ENCODE measurements around the gene CLPTM1L. TPM values are rescaled to one million over a fixed set of nuclear protein-coding genes. Genes with fewer than 3 reads are reported as not detected.

Gene CLPTM1L
- total RNA-seq, 1 experiment from 2014 or later: 146 TPM

DNA sequence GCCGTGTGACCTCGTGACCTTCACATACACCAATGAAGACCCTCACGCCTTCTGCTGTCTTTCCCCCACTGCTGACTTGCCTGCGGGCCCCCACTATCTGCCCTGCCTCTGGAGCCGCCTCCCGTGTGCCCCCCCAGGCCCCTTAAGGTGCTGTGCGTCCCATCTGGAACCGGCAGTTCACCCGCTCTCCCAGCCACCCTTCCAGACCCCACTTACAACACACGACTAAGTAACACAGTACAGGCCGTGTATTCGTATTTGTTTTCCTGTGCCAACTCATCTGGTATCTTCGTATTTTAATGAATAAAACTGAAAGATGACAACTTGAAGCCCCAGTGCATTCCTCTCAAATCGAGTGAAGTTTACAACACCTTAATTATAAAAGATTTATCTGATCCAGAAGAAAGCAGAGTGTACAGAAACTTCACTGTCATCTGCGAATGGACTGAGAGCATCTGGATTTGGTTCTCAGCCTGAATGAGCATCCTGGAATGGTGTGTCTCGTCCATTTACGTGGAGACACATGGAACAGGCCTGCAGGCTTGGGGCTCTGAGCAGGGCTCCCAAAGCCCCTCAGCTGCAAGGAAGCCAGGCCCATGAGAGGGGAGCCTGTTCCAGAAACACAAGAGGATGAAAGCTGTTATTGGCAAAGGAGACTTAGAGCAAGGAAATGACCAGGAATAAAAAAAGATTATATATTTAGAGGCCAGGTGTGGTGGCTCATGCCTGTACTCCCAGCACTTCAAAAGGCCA is 28.1 kb downstream of the CLPTM1L start:
- CTCF ChIA-PET: no interaction called here
- DNase-seq (ENCODE audit: low spot score): no peak
- POLR2A ChIA-PET (ENCODE audit: low non-redundant PET): no interaction called here
- BruUV-seq (replicated peaks): no TSS peak
- Histone ChIP-seq H3K27me3 (replicated peaks; ENCODE audit: insufficient read depth, low read depth, low read length, poor library complexity) (no peaks in the 10 kb centered on the region), H3K36me3 (ENCODE audit: insufficient read depth, low read length, poor library complexity, severe bottlenecking) (peaks cover 33% of the 10 kb centered on the region), H3K9me3 (ENCODE audit: low read depth, low read length, poor library complexity, severe bottlenecking) (no peaks in the 10 kb centered on the region), H3K27ac (ENCODE audit: low read depth, low read length, poor library complexity, severe bottlenecking) (no peak overlapping the region), H3K4me1 (ENCODE audit: insufficient read depth, low read length, poor library complexity, severe bottlenecking) (no peaks in the 10 kb centered on the region), H3K4me3 (ENCODE audit: low read depth, low read length, poor library complexity, severe bottlenecking) (no peak overlapping the region)
- intact Hi-C loops (cut with micrococcal nuclease; ENCODE audit: unreplicated experiment): no loop called here
- TF ChIP-seq, protein P1, sequence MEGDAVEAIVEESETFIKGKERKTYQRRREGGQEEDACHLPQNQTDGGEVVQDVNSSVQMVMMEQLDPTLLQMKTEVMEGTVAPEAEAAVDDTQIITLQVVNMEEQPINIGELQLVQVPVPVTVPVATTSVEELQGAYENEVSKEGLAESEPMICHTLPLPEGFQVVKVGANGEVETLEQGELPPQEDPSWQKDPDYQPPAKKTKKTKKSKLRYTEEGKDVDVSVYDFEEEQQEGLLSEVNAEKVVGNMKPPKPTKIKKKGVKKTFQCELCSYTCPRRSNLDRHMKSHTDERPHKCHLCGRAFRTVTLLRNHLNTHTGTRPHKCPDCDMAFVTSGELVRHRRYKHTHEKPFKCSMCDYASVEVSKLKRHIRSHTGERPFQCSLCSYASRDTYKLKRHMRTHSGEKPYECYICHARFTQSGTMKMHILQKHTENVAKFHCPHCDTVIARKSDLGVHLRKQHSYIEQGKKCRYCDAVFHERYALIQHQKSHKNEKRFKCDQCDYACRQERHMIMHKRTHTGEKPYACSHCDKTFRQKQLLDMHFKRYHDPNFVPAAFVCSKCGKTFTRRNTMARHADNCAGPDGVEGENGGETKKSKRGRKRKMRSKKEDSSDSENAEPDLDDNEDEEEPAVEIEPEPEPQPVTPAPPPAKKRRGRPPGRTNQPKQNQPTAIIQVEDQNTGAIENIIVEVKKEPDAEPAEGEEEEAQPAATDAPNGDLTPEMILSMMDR (conservative IDR thresholded peaks at IDR 0.05; ENCODE audit: low read depth, low read length): no peak

DNA sequence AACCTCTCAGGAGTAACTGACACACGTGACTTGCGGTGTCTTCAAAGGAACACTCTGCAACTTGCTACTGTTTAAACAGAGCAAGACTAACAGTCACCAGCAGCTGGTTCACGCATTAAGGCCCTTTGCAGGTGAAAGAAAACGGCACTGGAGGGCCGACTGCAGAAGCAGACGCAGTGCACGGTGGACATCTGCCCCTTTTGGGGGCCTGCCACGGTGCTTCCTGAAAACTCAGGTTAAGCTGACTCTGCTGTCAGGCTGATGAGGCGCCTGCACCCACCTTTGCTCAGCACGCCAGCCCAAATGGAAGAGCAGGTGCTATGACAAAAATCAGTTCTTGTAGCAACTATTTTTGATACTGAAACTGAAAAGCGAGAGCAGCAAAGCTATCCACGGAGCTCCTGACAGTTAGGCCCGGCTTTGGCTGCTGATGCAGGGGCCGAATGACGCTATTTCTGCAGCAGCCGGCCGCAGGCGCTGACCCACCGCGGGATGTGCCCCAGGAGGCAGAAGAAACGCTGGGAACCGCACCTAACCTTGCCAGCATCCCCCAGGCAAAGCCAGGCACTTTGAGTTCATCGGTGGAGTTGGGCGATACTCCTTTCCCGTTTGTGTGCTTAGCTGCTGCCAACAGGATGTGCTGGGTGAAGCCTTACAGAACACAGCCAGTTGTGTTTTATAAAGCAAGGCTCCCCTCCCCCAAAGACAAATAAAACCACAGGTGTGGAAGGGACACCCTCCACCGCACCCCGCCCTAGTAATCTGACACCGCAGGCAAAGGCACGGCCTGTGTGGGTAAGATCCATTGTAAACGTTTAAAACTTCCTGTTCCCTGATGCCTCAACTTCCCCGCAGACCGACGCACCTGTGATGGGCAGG is 29.0 kb downstream of the CLPTM1L start:
- POLR2A ChIA-PET (ENCODE audit: low non-redundant PET): no interaction called here
- TF ChIP-seq, protein P1 (conservative IDR thresholded peaks at IDR 0.05; ENCODE audit: low read depth, low read length): no peak
- TF ChIP-seq EZH2 (IDR thresholded peaks at IDR 0.05; ENCODE audit: borderline replicate concordance, low read depth, low read length, poor library complexity, severe bottlenecking): no peak
- intact Hi-C loops (cut with micrococcal nuclease; ENCODE audit: unreplicated experiment): no loop called here
- CTCF ChIA-PET: no interaction called here
- Histone ChIP-seq H3K4me1 (ENCODE audit: insufficient read depth, low read length, poor library complexity, severe bottlenecking) (no peaks in the 10 kb centered on the region), H3K27ac (ENCODE audit: low read depth, low read length, poor library complexity, severe bottlenecking) (no peak overlapping the region), H3K9me3 (ENCODE audit: low read depth, low read length, poor library complexity, severe bottlenecking) (no peaks in the 10 kb centered on the region), H3K36me3 (ENCODE audit: insufficient read depth, low read length, poor library complexity, severe bottlenecking) (peaks cover 25% of the 10 kb centered on the region), H3K27me3 (replicated peaks; ENCODE audit: insufficient read depth, low read depth, low read length, poor library complexity) (no peaks in the 10 kb centered on the region), H3K4me3 (ENCODE audit: low read depth, low read length, poor library complexity, severe bottlenecking) (no peak overlapping the region)
- DNase-seq (ENCODE audit: low spot score): no peak
- BruUV-seq (replicated peaks): no TSS peak

DNA sequence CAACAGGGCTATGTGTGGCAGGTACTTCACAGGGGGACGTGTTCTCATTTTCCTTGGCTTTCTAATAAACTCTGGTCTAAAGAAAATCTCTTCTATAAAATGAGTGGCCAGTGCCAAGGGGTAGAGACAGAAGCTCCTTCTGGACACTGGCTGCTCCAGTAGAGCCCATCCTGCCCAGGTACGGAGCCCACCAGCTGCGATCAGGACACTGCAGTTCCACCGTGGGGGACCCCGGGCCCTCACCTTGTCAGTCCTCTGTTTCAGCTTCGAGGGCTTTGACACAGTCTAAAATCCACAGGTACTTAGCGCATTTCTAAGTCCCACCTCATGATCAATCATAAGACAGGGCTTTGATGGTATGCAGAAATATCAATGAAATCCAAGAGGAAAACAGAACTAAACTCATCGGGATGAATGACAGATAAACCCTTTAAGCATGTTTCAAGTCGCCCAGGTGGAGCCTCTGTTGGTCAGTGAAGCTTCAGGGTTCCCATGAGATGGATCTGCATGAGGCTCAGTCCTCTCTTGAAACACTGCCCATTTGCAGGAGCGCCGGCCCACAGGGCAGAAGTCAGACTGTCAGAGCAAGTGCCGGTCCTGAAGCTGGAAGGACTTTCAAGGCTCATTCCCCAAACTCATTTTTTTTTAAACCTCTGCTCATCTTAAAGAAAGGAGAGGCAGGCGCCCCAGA is 29.7 kb downstream of the CLPTM1L start:
- POLR2A ChIA-PET (ENCODE audit: low non-redundant PET): no interaction called here

More for the DNA sequence above, 29.7 kb downstream of the CLPTM1L start:
- Histone ChIP-seq H3K4me3 (ENCODE audit: low read depth, low read length, poor library complexity, severe bottlenecking) (no peak overlapping the region), H3K36me3 (ENCODE audit: insufficient read depth, low read length, poor library complexity, severe bottlenecking) (peaks cover 18% of the 10 kb centered on the region), H3K27me3 (replicated peaks; ENCODE audit: insufficient read depth, low read depth, low read length, poor library complexity) (no peaks in the 10 kb centered on the region), H3K9me3 (ENCODE audit: low read depth, low read length, poor library complexity, severe bottlenecking) (no peaks in the 10 kb centered on the region), H3K27ac (ENCODE audit: low read depth, low read length, poor library complexity, severe bottlenecking) (no peak overlapping the region), H3K4me1 (ENCODE audit: insufficient read depth, low read length, poor library complexity, severe bottlenecking) (no peaks in the 10 kb centered on the region)
- no peak for TF ChIP-seq EZH2 (IDR thresholded peaks at IDR 0.05; ENCODE audit: borderline replicate concordance, low read depth, low read length, poor library complexity, severe bottlenecking)
- TF ChIP-seq, protein P1 (conservative IDR thresholded peaks at IDR 0.05; ENCODE audit: low read depth, low read length): no peak
- CTCF ChIA-PET: no interaction called here
- BruUV-seq (replicated peaks): no TSS peak
- no peak for DNase-seq (ENCODE audit: low spot score)
- intact Hi-C loops (cut with micrococcal nuclease; ENCODE audit: unreplicated experiment): no loop called here

Data from A673 (cell line).